ENCODE results near the gene PLXNA2.

- TF ChIP-seq EZH2 (IDR thresholded peaks at IDR 0.05; ENCODE audit: borderline replicate concordance, low read depth, low read length, severe bottlenecking) (no peak), MAX (IDR thresholded peaks at IDR 0.05; ENCODE audit: insufficient read depth, insufficient read length) (no peak), CTCF (IDR thresholded peaks at IDR 0.05; ENCODE audit: extremely low read depth in 1 of 2, insufficient read depth in 1 of 2, low read depth in 1 of 2, low read length in 2 of 2) (no peak), POLR2AphosphoS5 (IDR thresholded peaks at IDR 0.05; ENCODE audit: insufficient read depth, low read depth, low read length) (no peak), POLR2A (IDR thresholded peaks at IDR 0.05; ENCODE audit: low read depth, low read length) (no peak), GATA2 (IDR thresholded peaks at IDR 0.05; ENCODE audit: insufficient read depth, insufficient read length, low read depth, low read length) (no peak), JUN (IDR thresholded peaks at IDR 0.05; ENCODE audit: borderline replicate concordance, insufficient read depth, insufficient read length, low read depth) (no peak), FOS (IDR thresholded peaks at IDR 0.05; ENCODE audit: borderline replicate concordance, insufficient read depth, low read length) (no peak)
Observed at GRCh38 chr1:208209286-208209685, 34.9 kb downstream of the PLXNA2 start.
